Stomach (tissue), 9 donors: ENCODE data around the gene CEACAM4. TPM values are rescaled to one million over a fixed set of nuclear protein-coding genes. Genes with fewer than 3 reads are reported as not detected.

Source experiments
- DNase-seq, 2 donors: peaks; one replicate each; pipeline versions ENCODE4 v3.0.0 to v3.0.0-alpha.2; 2013 to 2019
- H3K27ac ChIP-seq, 5 donors: fragments of 200-600 bp in 4 of 5; sonication (generic) in 4 of 5; one replicate each; pipeline ENCODE4 v1.5.1; 2013 to 2019; ENCODE audit warnings: mild to moderate bottlenecking in 1 of 5, moderate library complexity in 1 of 5
- H3K27me3 ChIP-seq, 3 donors: fragments of 200-600 bp; sonication (generic); one replicate each; pipeline ENCODE4 v1.5.1; 2017 to 2019; ENCODE audit warnings: mixed run types in 1 of 3
- H3K36me3 ChIP-seq, 4 donors: fragments of 200-600 bp; sonication (generic); 1 replicate in 3 of 4; 2 replicates in 1 of 4; pipeline ENCODE4 v1.5.1; 2016 to 2019
- H3K4me1 ChIP-seq, 4 donors: fragments of 200-600 bp; sonication (generic); one replicate each; pipeline ENCODE4 v1.5.1; 2016 to 2019
- H3K4me3 ChIP-seq, 4 donors: fragments of 200-600 bp; sonication (generic) in 3 of 4; one replicate each; pipeline ENCODE4 v1.5.1; 2016 to 2019; ENCODE audit warnings: mild to moderate bottlenecking in 1 of 4
- H3K9me3 ChIP-seq, 4 donors: fragments of 200-600 bp; sonication (generic); one replicate each; pipeline ENCODE4 v1.5.1; 2016 to 2019
- CTCF ChIP-seq, 7 experiments: fragments of 450-650 bp in 4 of 7; fragments of 200-600 bp in 3 of 7; sonication (generic) in 3 of 7; IDR thresholded peaks; one replicate each; pipeline ENCODE4 v1.5.1; 2016 to 2019; ENCODE audit warnings: antibody characterized with exemption in 7 of 7, control low read depth in 2 of 7, mild to moderate bottlenecking in 1 of 7
- EP300 ChIP-seq: sonication (generic); formaldehyde crosslinking; IDR thresholded peaks from one replicate; pipeline ENCODE4 v1.6.1; 2017; ENCODE audit warnings: antibody characterized with exemption
- POLR2A ChIP-seq, 4 donors: fragments of 450-650 bp; IDR thresholded peaks; one replicate each; pipeline ENCODE4 v1.6.1; 2016; ENCODE audit warnings: antibody characterized with exemption in 4 of 4, control low read depth in 2 of 4, mild to moderate bottlenecking in 1 of 4, moderate library complexity in 1 of 4
- POLR2AphosphoS5 ChIP-seq, 3 donors: sonication (generic); formaldehyde crosslinking; IDR thresholded peaks; one replicate each; pipeline ENCODE4 v1.6.1; 2016; ENCODE audit warnings: antibody characterized with exemption in 3 of 3
- WGBS, 5 donors: extraction: QIAGEN DNeasy Blood & Tissue Kit in 3 of 5; methylation state at CpG; one replicate each; pipeline versions ENCODE4 v1.1.5 to v1.1.7; 2013 to 2018; 5-methylcytosine and 5-hydroxymethylcytosine counted together
- intact Hi-C: fragments of 100-400 bp; cut with DNase I; formaldehyde crosslinking; loops from one replicate; pipeline ENCODE4 v1.15.1; 2023; ENCODE audit warnings: low total_unique reads
- polyA plus RNA-seq, 3 donors: library from polyadenylated mRNA; stranded (reverse); fragments of 200-250 nt; gene quantifications; one replicate each; pipeline ENCODE4 v1.2.3, GENCODE V29; 2013
- total RNA-seq, 5 donors: library from RNA; depleted of rRNA; stranded (reverse); fragments of >200 nt; gene quantifications; one replicate each; pipeline versions ENCODE4 v1.1.0 to v1.2.3, GENCODE V29; 2014 to 2016
- donor health status: healthy with polysubstance abuse.
- donor health status: Bipolar disorder and iron deficiency.
- donor health status: healthy.

CEACAM4 gene
- total and polyA plus RNA-seq, 8 donors: 0.63 to 8.3 (median 1.4) TPM; not detected in 4

GRCh38 chr19:41588497-41589209 lies 38.2 kb downstream of the CEACAM4 start:
- DNase-seq: peak in 1 of 2 donors; percentile 70
- peaks cover 0 to 10% (median under 1%) of the 10 kb centered on the region in 4 donors for H3K9me3 ChIP-seq
- WGBS, 5 donors: 27 to 40% (median 33%) methylated on average over 6 of the region's 6 CpGs

GRCh38 chr19:41587838-41588210 lies 39.0 kb downstream of the CEACAM4 start:
- H3K27ac ChIP-seq: no peak overlapping the region
- TF ChIP-seq CTCF (IDR thresholded peaks at IDR 0.05) (no peak), POLR2AphosphoS5 (IDR thresholded peaks at IDR 0.05) (no peak), EP300 (no peak), POLR2A (IDR thresholded peaks at IDR 0.05) (no peak)
- intact Hi-C loops: no loop called here
- no peak for DNase-seq
- WGBS, 5 donors: 50 to 76% (median 67%) methylated on average over 4 of the region's 4 CpGs
- peaks cover 0 to 9% (median 0%) of the 10 kb centered on the region in 4 donors for H3K36me3 ChIP-seq
- H3K4me1 ChIP-seq: no peaks in the 10 kb centered on the region
- H3K27me3 ChIP-seq: peaks cover 0 to 37% (median 0%) of the 10 kb centered on the region in 3 donors
- H3K9me3 ChIP-seq: peaks cover 0 to 11% (median 3%) of the 10 kb centered on the region in 4 donors
- no peak overlapping the region for H3K4me3 ChIP-seq

More at GRCh38 chr19:41588497-41589209, 38.2 kb downstream of the CEACAM4 start:
- no peak overlapping the region for H3K27ac ChIP-seq
- H3K36me3 ChIP-seq: peaks cover 0 to 9% (median 0%) of the 10 kb centered on the region in 4 donors
- no peak for TF ChIP-seq CTCF (IDR thresholded peaks at IDR 0.05)
- no peak for TF ChIP-seq EP300
- no peak for TF ChIP-seq POLR2A (IDR thresholded peaks at IDR 0.05)
- no peak for TF ChIP-seq POLR2AphosphoS5 (IDR thresholded peaks at IDR 0.05)
- H3K4me1 ChIP-seq: no peaks in the 10 kb centered on the region
- peaks cover 0 to 37% (median 0%) of the 10 kb centered on the region in 3 donors for H3K27me3 ChIP-seq
- intact Hi-C loops: no loop called here
- H3K4me3 ChIP-seq: no peak overlapping the region

GRCh38 chr19:41587101-41587837 lies 39.6 kb downstream of the CEACAM4 start:
- Histone ChIP-seq H3K27ac (no peak overlapping the region), H3K9me3 (peaks cover 0 to 16% (median 8%) of the 10 kb centered on the region in 4 donors), H3K4me3 (no peak overlapping the region), H3K36me3 (peaks cover 0 to 9% (median 2%) of the 10 kb centered on the region in 4 donors), H3K27me3 (peaks cover 0 to 34% (median 0%) of the 10 kb centered on the region in 3 donors), H3K4me1 (no peaks in the 10 kb centered on the region)
- TF ChIP-seq POLR2A (IDR thresholded peaks at IDR 0.05): no peak
- no peak for TF ChIP-seq CTCF (IDR thresholded peaks at IDR 0.05)
- no peak for TF ChIP-seq EP300
- no peak for TF ChIP-seq POLR2AphosphoS5 (IDR thresholded peaks at IDR 0.05)
- 58 to 67% (median 61%) methylated on average over 8 to 9 of the region's 9 CpGs for WGBS, 5 donors
- intact Hi-C loops: no loop called here
- no peak for DNase-seq

GRCh38 chr19:41586064-41586463 lies 40.8 kb downstream of the CEACAM4 start:
- H3K27ac ChIP-seq: no peak overlapping the region
- peaks cover 0 to 9% (median 4%) of the 10 kb centered on the region in 4 donors for H3K36me3 ChIP-seq
- peaks cover 0 to 28% (median 17%) of the 10 kb centered on the region in 4 donors for H3K9me3 ChIP-seq
- no peak for TF ChIP-seq EP300
- no peak for TF ChIP-seq CTCF (IDR thresholded peaks at IDR 0.05)
- intact Hi-C loops: no loop called here
- peaks cover 0 to 27% (median 0%) of the 10 kb centered on the region in 3 donors for H3K27me3 ChIP-seq
- H3K4me3 ChIP-seq: no peak overlapping the region
- H3K4me1 ChIP-seq: no peaks in the 10 kb centered on the region
- no peak for DNase-seq
